ENCODE measurements around the gene KRTAP3-1. TPM values are rescaled to one million over a fixed set of nuclear protein-coding genes. Genes with fewer than 3 reads are reported as not detected.
"Not testable (repeated sequence)": the region's sequence is repeated elsewhere in the genome, so short reads cannot be mapped to it uniquely, and the experiment has no call there.

The KRTAP3-1 gene
- polyA plus RNA-seq, 1 experiment = not detected

GRCh38 chr17:41049110-41049509 lies 40.2 kb upstream of the KRTAP3-1 start:
- Histone ChIP-seq H3K36me3 (ENCODE audit: control insufficient read depth, insufficient read depth, low read length) (no peaks in the 10 kb centered on the region), H3K4me3 (ENCODE audit: low read depth, low read length) (no peak overlapping the region), H3K27me3 (ENCODE audit: control insufficient read depth, insufficient read depth, low read length) (no peaks in the 10 kb centered on the region)
- ChIA-PET CTCF (interaction anchor here (0.9 to 1.6 kb wide), 4 partner anchors 31 to 500 kb away, joined by 3 to 5 read pairs (median 4); no protein-coding TSS in a partner anchor), POLR2A (interaction anchor here (0.5 to 1.0 kb wide), 4 partner anchors 10 to 304 kb away, joined by 3 to 4 read pairs (median 4); no protein-coding TSS in a partner anchor)
- TF ChIP-seq, protein P1, sequence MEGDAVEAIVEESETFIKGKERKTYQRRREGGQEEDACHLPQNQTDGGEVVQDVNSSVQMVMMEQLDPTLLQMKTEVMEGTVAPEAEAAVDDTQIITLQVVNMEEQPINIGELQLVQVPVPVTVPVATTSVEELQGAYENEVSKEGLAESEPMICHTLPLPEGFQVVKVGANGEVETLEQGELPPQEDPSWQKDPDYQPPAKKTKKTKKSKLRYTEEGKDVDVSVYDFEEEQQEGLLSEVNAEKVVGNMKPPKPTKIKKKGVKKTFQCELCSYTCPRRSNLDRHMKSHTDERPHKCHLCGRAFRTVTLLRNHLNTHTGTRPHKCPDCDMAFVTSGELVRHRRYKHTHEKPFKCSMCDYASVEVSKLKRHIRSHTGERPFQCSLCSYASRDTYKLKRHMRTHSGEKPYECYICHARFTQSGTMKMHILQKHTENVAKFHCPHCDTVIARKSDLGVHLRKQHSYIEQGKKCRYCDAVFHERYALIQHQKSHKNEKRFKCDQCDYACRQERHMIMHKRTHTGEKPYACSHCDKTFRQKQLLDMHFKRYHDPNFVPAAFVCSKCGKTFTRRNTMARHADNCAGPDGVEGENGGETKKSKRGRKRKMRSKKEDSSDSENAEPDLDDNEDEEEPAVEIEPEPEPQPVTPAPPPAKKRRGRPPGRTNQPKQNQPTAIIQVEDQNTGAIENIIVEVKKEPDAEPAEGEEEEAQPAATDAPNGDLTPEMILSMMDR (IDR thresholded peaks at IDR 0.05; ENCODE audit: insufficient read depth, low read depth, low read length) = no peak
- peak; percentile 85 for DNase-seq (ENCODE audit: low read depth)

DNA sequence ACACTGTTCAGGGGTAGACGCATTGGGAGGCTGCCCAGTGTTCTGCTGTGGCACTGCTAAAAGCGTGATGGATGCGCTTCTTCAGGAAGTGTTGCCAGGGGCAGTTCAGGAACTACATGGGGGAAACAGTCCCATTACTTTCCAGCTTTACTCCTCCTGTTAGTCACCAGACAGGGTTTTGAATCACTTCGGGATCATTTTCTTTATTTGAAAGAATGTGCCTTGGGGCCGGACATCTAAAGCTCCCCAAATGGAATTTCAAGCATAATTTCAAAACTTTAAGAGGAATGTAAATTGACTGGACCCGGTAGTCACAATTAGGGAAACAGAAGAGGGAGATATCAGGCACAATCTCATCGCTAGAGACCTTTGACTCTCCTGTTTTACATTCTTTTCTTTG lies 39.5 kb upstream of the KRTAP3-1 start:
- Histone ChIP-seq H3K36me3 (ENCODE audit: control insufficient read depth, insufficient read depth, low read length) (no peaks in the 10 kb centered on the region), H3K4me3 (ENCODE audit: low read depth, low read length) (no peak overlapping the region), H3K27me3 (ENCODE audit: control insufficient read depth, insufficient read depth, low read length) (no peaks in the 10 kb centered on the region)
- TF ChIP-seq, protein P1 (IDR thresholded peaks at IDR 0.05; ENCODE audit: insufficient read depth, low read depth, low read length) = no peak
- DNase-seq (ENCODE audit: low read depth) = peak; percentile 76
- ChIA-PET CTCF (interaction anchor here (0.6 to 1.8 kb wide), 8 partner anchors 9 to 500 kb away, joined by 3 to 6 read pairs (median 4); partner anchors contain the start of gene KRTAP2-4), POLR2A (interaction anchor here (0.6 to 1.0 kb wide), 5 partner anchors 11 to 369 kb away, joined by 3 read pairs; partner anchors contain the start of gene KRTAP2-3)

GRCh38 chr17:41046735-41047465 lies 38.0 kb upstream of the KRTAP3-1 start, which contains the start of gene KRTAP2-1:
TSS of gene KRTAP2-1 (minus strand) at chr17:41047316. CDS start at chr17:41047267, 49 bp downstream.
- CTCF ChIA-PET = interaction anchor here (0.6 to 1.8 kb wide), 7 partner anchors 8 to 619 kb away, joined by 3 to 6 read pairs (median 3); no protein-coding TSS in a partner anchor

DNA sequence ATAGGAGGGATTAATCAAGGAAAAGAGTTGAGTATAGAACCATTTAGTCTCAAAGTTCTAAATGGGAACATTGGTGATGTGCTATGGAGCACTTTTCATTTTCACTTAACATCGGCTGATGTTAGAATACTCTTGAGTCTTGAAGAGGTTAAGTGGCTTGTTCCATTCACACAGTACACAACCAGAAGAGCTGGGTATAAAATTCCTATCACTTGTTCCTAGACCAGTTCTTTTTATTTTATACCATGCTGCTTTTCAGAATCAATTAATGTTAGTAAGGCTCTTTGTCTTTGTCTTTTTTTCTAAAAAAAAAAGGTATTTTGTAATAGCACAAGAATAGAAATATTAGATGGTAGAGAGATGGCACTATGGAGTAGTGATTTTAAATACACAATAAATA lies 34.0 kb upstream of the KRTAP3-1 start:
- DNase-seq (ENCODE audit: low read depth) = no peak
- no peaks in the 10 kb centered on the region for H3K27me3 ChIP-seq (ENCODE audit: control insufficient read depth, insufficient read depth, low read length)
- no peak overlapping the region for H3K4me3 ChIP-seq (ENCODE audit: low read depth, low read length)
- TF ChIP-seq, protein P1 (IDR thresholded peaks at IDR 0.05; ENCODE audit: insufficient read depth, low read depth, low read length) = no peak
- ChIA-PET CTCF (no interaction called here), POLR2A (no interaction called here)
- H3K36me3 ChIP-seq (ENCODE audit: control insufficient read depth, insufficient read depth, low read length) = no peaks in the 10 kb centered on the region

More at GRCh38 chr17:41046735-41047465, 38.0 kb upstream of the KRTAP3-1 start, which contains the start of gene KRTAP2-1:
- POLR2A ChIA-PET; DNase-seq (ENCODE audit: low read depth); H3K27me3 ChIP-seq (ENCODE audit: control insufficient read depth, insufficient read depth, low read length); H3K36me3 ChIP-seq (ENCODE audit: control insufficient read depth, insufficient read depth, low read length); H3K4me3 ChIP-seq (ENCODE audit: low read depth, low read length): not testable (repeated sequence)

- CTCF ChIA-PET = interaction anchor here (1.1 to 1.4 kb wide), 2 partner anchors 11 to 288 kb away, joined by 3 to 4 read pairs; partner anchors contain the start of gene KRTAP1-4
- POLR2A ChIA-PET; H3K27me3 ChIP-seq (ENCODE audit: control insufficient read depth, insufficient read depth, low read length); DNase-seq (ENCODE audit: low read depth); H3K4me3 ChIP-seq (ENCODE audit: low read depth, low read length); H3K36me3 ChIP-seq (ENCODE audit: control insufficient read depth, insufficient read depth, low read length): not testable (repeated sequence)
- TF ChIP-seq, protein P1 (IDR thresholded peaks at IDR 0.05; ENCODE audit: insufficient read depth, low read depth, low read length) = 0 out of 2 replicates have a peak, but pooled peaks have one; percentile 9
These were observed 32.0 kb upstream of the KRTAP3-1 start, which contains the start of gene KRTAP1-1 for GRCh38 chr17:41040783-41041571. TSS of gene KRTAP1-1 (minus strand) at chr17:41041450. CDS start at chr17:41041397, 53 bp downstream.
